ENCODE results near the gene LAMA3.

Gene LAMA3

GRCh38 chr18:23650968-23651927 lies 38.0 kb upstream of the LAMA3 start:
- Histone ChIP-seq H3K9ac (ENCODE audit: low read length in 5 of 5) (no peak overlapping the region), H3K36me3 (ENCODE audit: control insufficient read depth in 5 of 5, insufficient read depth in 5 of 5, low read length in 5 of 5) (no peaks in the 10 kb centered on the region), H3K4me3 (ENCODE audit: low read depth in 1 of 5, low read length in 5 of 5) (no peak overlapping the region), H3K4me1 (ENCODE audit: control insufficient read depth in 5 of 5, insufficient read depth in 5 of 5, low read length in 5 of 5) (peaks cover 0 to 56% (median 0%) of the 10 kb centered on the region in 5 donors), H3K27ac (ENCODE audit: low read depth, low read length) (no peak overlapping the region), H3K27me3 (ENCODE audit: control insufficient read depth in 5 of 5, insufficient read depth in 4 of 5, low read length in 5 of 5) (no peaks in the 10 kb centered on the region), H3K9me3 (ENCODE audit: control insufficient read depth in 5 of 5, low read length in 5 of 5) (no peaks in the 10 kb centered on the region)

GRCh38 chr18:23652232-23652631 lies 37.0 kb upstream of the LAMA3 start:
- H3K27ac ChIP-seq (ENCODE audit: low read depth, low read length) = no peak overlapping the region
- H3K4me1 ChIP-seq (ENCODE audit: control insufficient read depth in 5 of 5, insufficient read depth in 5 of 5, low read length in 5 of 5) = peaks cover 0 to 53% (median 0%) of the 10 kb centered on the region in 5 donors
- H3K4me3 ChIP-seq (ENCODE audit: low read depth in 1 of 5, low read length in 5 of 5) = no peak overlapping the region
- H3K9ac ChIP-seq (ENCODE audit: low read length in 5 of 5) = no peak overlapping the region
- no peaks in the 10 kb centered on the region for H3K9me3 ChIP-seq (ENCODE audit: control insufficient read depth in 5 of 5, low read length in 5 of 5)
- H3K27me3 ChIP-seq (ENCODE audit: control insufficient read depth in 5 of 5, insufficient read depth in 4 of 5, low read length in 5 of 5) = no peaks in the 10 kb centered on the region
- H3K36me3 ChIP-seq (ENCODE audit: control insufficient read depth in 5 of 5, insufficient read depth in 5 of 5, low read length in 5 of 5) = no peaks in the 10 kb centered on the region

- H3K36me3 ChIP-seq (ENCODE audit: control insufficient read depth in 5 of 5, insufficient read depth in 5 of 5, low read length in 5 of 5) = no peaks in the 10 kb centered on the region
- H3K9ac ChIP-seq (ENCODE audit: low read length in 5 of 5) = no peak overlapping the region
- no peak overlapping the region for H3K27ac ChIP-seq (ENCODE audit: low read depth, low read length)
- peaks cover 3 to 17% (median 7%) of the 10 kb centered on the region in 5 donors for H3K27me3 ChIP-seq (ENCODE audit: control insufficient read depth in 5 of 5, insufficient read depth in 4 of 5, low read length in 5 of 5)
- H3K4me3 ChIP-seq (ENCODE audit: low read depth in 1 of 5, low read length in 5 of 5) = no peak overlapping the region
- H3K4me1 ChIP-seq (ENCODE audit: control insufficient read depth in 5 of 5, insufficient read depth in 5 of 5, low read length in 5 of 5) = peaks cover 0 to 20% (median 14%) of the 10 kb centered on the region in 5 donors
- H3K9me3 ChIP-seq (ENCODE audit: control insufficient read depth in 5 of 5, low read length in 5 of 5) = no peaks in the 10 kb centered on the region
These were observed 31.0 kb upstream of the LAMA3 start for GRCh38 chr18:23658285-23658684.

GRCh38 chr18:23661735-23662308 lies 27.4 kb upstream of the LAMA3 start:
- no peaks in the 10 kb centered on the region for H3K36me3 ChIP-seq (ENCODE audit: control insufficient read depth in 5 of 5, insufficient read depth in 5 of 5, low read length in 5 of 5)
- H3K27me3 ChIP-seq (ENCODE audit: control insufficient read depth in 5 of 5, insufficient read depth in 4 of 5, low read length in 5 of 5) = peaks cover 3 to 18% (median 7%) of the 10 kb centered on the region in 5 donors
- peaks cover 0 to 18% (median 15%) of the 10 kb centered on the region in 5 donors for H3K4me1 ChIP-seq (ENCODE audit: control insufficient read depth in 5 of 5, insufficient read depth in 5 of 5, low read length in 5 of 5)
- H3K9me3 ChIP-seq (ENCODE audit: control insufficient read depth in 5 of 5, low read length in 5 of 5) = no peaks in the 10 kb centered on the region
- H3K4me3 ChIP-seq (ENCODE audit: low read depth in 1 of 5, low read length in 5 of 5) = peak overlapping the region; percentile 32 to 87 (median 77)
- no peak overlapping the region for H3K27ac ChIP-seq (ENCODE audit: low read depth, low read length)
- H3K9ac ChIP-seq (ENCODE audit: low read length in 5 of 5) = peak overlapping the region in 4 of 5 donors; percentile 13 to 56 (median 44)

- Histone ChIP-seq H3K36me3 (ENCODE audit: control insufficient read depth in 5 of 5, insufficient read depth in 5 of 5, low read length in 5 of 5) (no peaks in the 10 kb centered on the region), H3K9me3 (ENCODE audit: control insufficient read depth in 5 of 5, low read length in 5 of 5) (no peaks in the 10 kb centered on the region), H3K27ac (ENCODE audit: low read depth, low read length) (no peak within 1 kb of the TSS), H3K4me3 (ENCODE audit: low read depth in 1 of 5, low read length in 5 of 5) (peak within 1 kb of the TSS; percentile 77 to 90 (median 83)), H3K9ac (ENCODE audit: low read length in 5 of 5) (peak within 1 kb of the TSS in 4 of 5 donors; percentile 13 to 62 (median 44)), H3K27me3 (ENCODE audit: control insufficient read depth in 5 of 5, insufficient read depth in 4 of 5, low read length in 5 of 5) (peaks cover 3 to 18% (median 7%) of the 10 kb centered on the region in 5 donors), H3K4me1 (ENCODE audit: control insufficient read depth in 5 of 5, insufficient read depth in 5 of 5, low read length in 5 of 5) (peaks cover 0 to 18% (median 13%) of the 10 kb centered on the region in 5 donors)
These were observed 26.7 kb upstream of the LAMA3 start, which contains the start of gene ANKRD29 for GRCh38 chr18:23662309-23663263. ANKRD29 (minus strand) TSS chr18:23662911; CDS start chr18:23662730, 181 bp downstream.

- Histone ChIP-seq H3K36me3 (ENCODE audit: control insufficient read depth in 5 of 5, insufficient read depth in 5 of 5, low read length in 5 of 5) (no peaks in the 10 kb centered on the region), H3K9me3 (ENCODE audit: control insufficient read depth in 5 of 5, low read length in 5 of 5) (no peaks in the 10 kb centered on the region), H3K9ac (ENCODE audit: low read length in 5 of 5) (peak overlapping the region in 1 of 5 donors; percentile 11), H3K4me1 (ENCODE audit: control insufficient read depth in 5 of 5, insufficient read depth in 5 of 5, low read length in 5 of 5) (peaks cover 0 to 29% (median 17%) of the 10 kb centered on the region in 5 donors), H3K27ac (ENCODE audit: low read depth, low read length) (no peak overlapping the region), H3K4me3 (ENCODE audit: low read depth in 1 of 5, low read length in 5 of 5) (no peak overlapping the region), H3K27me3 (ENCODE audit: control insufficient read depth in 5 of 5, insufficient read depth in 4 of 5, low read length in 5 of 5) (peaks cover 3 to 14% (median 10%) of the 10 kb centered on the region in 5 donors)
These were observed 24.6 kb upstream of the LAMA3 start for GRCh38 chr18:23664674-23665073.

GRCh38 chr18:23667114-23667513 lies 22.1 kb upstream of the LAMA3 start:
- no peak overlapping the region for H3K27ac ChIP-seq (ENCODE audit: low read depth, low read length)
- H3K4me1 ChIP-seq (ENCODE audit: control insufficient read depth in 5 of 5, insufficient read depth in 5 of 5, low read length in 5 of 5) = peaks cover 0 to 29% (median 14%) of the 10 kb centered on the region in 5 donors
- no peak overlapping the region for H3K9ac ChIP-seq (ENCODE audit: low read length in 5 of 5)
- H3K36me3 ChIP-seq (ENCODE audit: control insufficient read depth in 5 of 5, insufficient read depth in 5 of 5, low read length in 5 of 5) = no peaks in the 10 kb centered on the region
- peaks cover 0 to 6% (median 4%) of the 10 kb centered on the region in 5 donors for H3K27me3 ChIP-seq (ENCODE audit: control insufficient read depth in 5 of 5, insufficient read depth in 4 of 5, low read length in 5 of 5)
- no peak overlapping the region for H3K4me3 ChIP-seq (ENCODE audit: low read depth in 1 of 5, low read length in 5 of 5)
- H3K9me3 ChIP-seq (ENCODE audit: control insufficient read depth in 5 of 5, low read length in 5 of 5) = no peaks in the 10 kb centered on the region

GRCh38 chr18:23668731-23669130 lies 20.5 kb upstream of the LAMA3 start:
- no peaks in the 10 kb centered on the region for H3K36me3 ChIP-seq (ENCODE audit: control insufficient read depth in 5 of 5, insufficient read depth in 5 of 5, low read length in 5 of 5)
- H3K4me3 ChIP-seq (ENCODE audit: low read depth in 1 of 5, low read length in 5 of 5) = no peak overlapping the region
- H3K27ac ChIP-seq (ENCODE audit: low read depth, low read length) = no peak overlapping the region
- no peaks in the 10 kb centered on the region for H3K9me3 ChIP-seq (ENCODE audit: control insufficient read depth in 5 of 5, low read length in 5 of 5)
- H3K4me1 ChIP-seq (ENCODE audit: control insufficient read depth in 5 of 5, insufficient read depth in 5 of 5, low read length in 5 of 5) = peaks cover 0 to 20% (median 2%) of the 10 kb centered on the region in 5 donors
- H3K27me3 ChIP-seq (ENCODE audit: control insufficient read depth in 5 of 5, insufficient read depth in 4 of 5, low read length in 5 of 5) = peaks cover 0 to 3% (median 0%) of the 10 kb centered on the region in 5 donors
- H3K9ac ChIP-seq (ENCODE audit: low read length in 5 of 5) = no peak overlapping the region

- Histone ChIP-seq H3K27ac (ENCODE audit: low read depth, low read length) (no peak overlapping the region), H3K4me1 (ENCODE audit: control insufficient read depth in 5 of 5, insufficient read depth in 5 of 5, low read length in 5 of 5) (peaks cover 0 to 20% (median 2%) of the 10 kb centered on the region in 5 donors), H3K9ac (ENCODE audit: low read length in 5 of 5) (no peak overlapping the region), H3K9me3 (ENCODE audit: control insufficient read depth in 5 of 5, low read length in 5 of 5) (no peaks in the 10 kb centered on the region), H3K36me3 (ENCODE audit: control insufficient read depth in 5 of 5, insufficient read depth in 5 of 5, low read length in 5 of 5) (no peaks in the 10 kb centered on the region), H3K27me3 (ENCODE audit: control insufficient read depth in 5 of 5, insufficient read depth in 4 of 5, low read length in 5 of 5) (peaks cover 0 to 3% (median 0%) of the 10 kb centered on the region in 5 donors), H3K4me3 (ENCODE audit: low read depth in 1 of 5, low read length in 5 of 5) (no peak overlapping the region)
These were observed 20.0 kb upstream of the LAMA3 start for GRCh38 chr18:23669202-23669766.

All from subcutaneous abdominal adipose tissue (tissue), 5 donors.